Stomach (tissue), 4 donors: ENCODE results near the gene FGGY.

Source experiments
- EP300 ChIP-seq: sonication (generic); formaldehyde crosslinking; IDR thresholded peaks from one replicate; pipeline ENCODE4 v1.6.1; 2017; ENCODE audit warnings: antibody characterized with exemption
- POLR2A ChIP-seq, 4 donors: fragments of 450-650 bp; IDR thresholded peaks; one replicate each; pipeline ENCODE4 v1.6.1; 2016; ENCODE audit warnings: antibody characterized with exemption in 4 of 4, control low read depth in 2 of 4, mild to moderate bottlenecking in 1 of 4, moderate library complexity in 1 of 4
- POLR2AphosphoS5 ChIP-seq, 3 donors: sonication (generic); formaldehyde crosslinking; IDR thresholded peaks; one replicate each; pipeline ENCODE4 v1.6.1; 2016; ENCODE audit warnings: antibody characterized with exemption in 3 of 3

- TF ChIP-seq EP300 (no peak), POLR2A (IDR thresholded peaks at IDR 0.05) (no peak), POLR2AphosphoS5 (IDR thresholded peaks at IDR 0.05) (no peak)
These were observed 389.3 kb downstream of the FGGY start for GRCh38 chr1:59686170-59686569.
